GM12878 (cell line): ENCODE results near the gene FHIP1B. TPM values are rescaled to one million over a fixed set of nuclear protein-coding genes. Genes with fewer than 3 reads are reported as not detected.
"Not testable (repeated sequence)": the region's sequence is repeated elsewhere in the genome, so short reads cannot be mapped to it uniquely, and the experiment has no call there.

Source experiments
- ATAC-seq: fragments of 200-7000 bp; cut with Tn5 transposase; 3 replicates; pipeline ENCODE4 v1.9.1; 2020; ENCODE audit warnings: mild to moderate bottlenecking, moderate library complexity
- BruUV-seq: library from RNA; stranded (reverse); fragments of 400-500 nt; replicated peaks from 2 replicates; lab custom pipeline; 2021; lab: Mats Ljungman, UMichigan
- CTCF ChIA-PET: fragments of 300-600 bp; sonication (Branson Sonifier 250); formaldehyde crosslinking; extraction: SDS; loops from one replicate; lab custom pipeline; 2021; ENCODE audit warnings: inconsistent platforms; lab: Yijun Ruan, JAX
- POLR2A ChIA-PET: fragments of 350-600 bp; formaldehyde crosslinking; extraction: SDS; loops from one replicate; lab custom pipeline; 2021; ENCODE audit warnings: inconsistent platforms; lab: Charles Lee
- RAD21 ChIA-PET: fragments of 300-600 bp; sonication (Branson Sonifier 250); formaldehyde crosslinking; loops from one replicate; lab custom pipeline; 2023; ENCODE audit warnings: antibody characterized with exemption; ENCODE audit not compliant: unreplicated experiment; lab: Charles Lee
- SMC1A ChIA-PET: fragments of 300-600 bp; sonication (Branson Sonifier 250); formaldehyde crosslinking; loops from one replicate; lab custom pipeline; 2023; ENCODE audit not compliant: unreplicated experiment, uncharacterized antibody; lab: Charles Lee
- DNase-seq: peaks from one replicate; pipeline ENCODE4 v3.0.0-alpha.2; 2011; ENCODE audit warnings: low read depth, low spot score
- FAIRE-seq: peaks from 3 replicates; lab custom pipeline; 2011; peaks lifted over from hg19 to GRCh38; lab: Jason Lieb, UNC
- H2AFZ ChIP-seq: 2 replicates; pipeline ENCODE4 v1.6.0; 2011; ENCODE audit warnings: low read depth, low read length, control low read depth; ENCODE audit not compliant: control insufficient read depth
- H3K27ac ChIP-seq: 2 replicates; pipeline ENCODE4 v1.5.1; 2011; ENCODE audit warnings: control low read depth; ENCODE audit not compliant: control insufficient read depth, insufficient read depth
- H3K27me3 ChIP-seq, 2 experiments: replicated peaks in 1 of 2; 2 replicates each; pipeline versions ENCODE4 v1.6.0 to v1.6.1; 2011; ENCODE audit warnings: low read length in 1 of 2; ENCODE audit not compliant: control insufficient read depth in 2 of 2, insufficient read depth in 2 of 2
- H3K36me3 ChIP-seq, 2 experiments: 2 replicates each; pipeline ENCODE4 v1.5.1; 2011; ENCODE audit warnings: low read length in 1 of 2; ENCODE audit not compliant: control insufficient read depth in 2 of 2, insufficient read depth in 2 of 2
- H3K4me1 ChIP-seq: 2 replicates; pipeline ENCODE4 v1.6.1; 2011; ENCODE audit warnings: mild to moderate bottlenecking, low read length, moderate library complexity, mixed read lengths; ENCODE audit not compliant: control insufficient read depth, insufficient read depth
- H3K4me2 ChIP-seq: 2 replicates; pipeline ENCODE4 v1.6.0; 2011; ENCODE audit warnings: control low read depth; ENCODE audit not compliant: control insufficient read depth, insufficient read depth
- H3K4me3 ChIP-seq: fragments of 200-600 bp; sonication (generic); 2 replicates; pipeline ENCODE4 v1.5.1; 2016
- H3K79me2 ChIP-seq: 2 replicates; pipeline ENCODE4 v1.6.0; 2011; ENCODE audit warnings: low read length; ENCODE audit not compliant: control insufficient read depth, insufficient read depth
- H3K9ac ChIP-seq: 2 replicates; pipeline ENCODE4 v1.8.0; 2011; ENCODE audit warnings: low read length, control low read depth, mixed read lengths; ENCODE audit not compliant: control insufficient read depth, insufficient read depth
- H3K9me3 ChIP-seq: replicated peaks from 3 replicates; pipeline ENCODE4 v1.5.1; 2011; ENCODE audit warnings: mild to moderate bottlenecking, low read length; ENCODE audit not compliant: control insufficient read depth, insufficient read depth
- H4K20me1 ChIP-seq: 2 replicates; pipeline ENCODE4 v1.6.0; 2011; ENCODE audit not compliant: control insufficient read depth, insufficient read depth
- BMI1 ChIP-seq: fragments of 450-650 bp; IDR thresholded peaks from 2 replicates; pipeline ENCODE4 v1.6.1; 2016; ENCODE audit warnings: mild to moderate bottlenecking, moderate library complexity, borderline replicate concordance
- CEBPB ChIP-seq, 2 experiments: fragments of 150-350 bp in 1 of 2; IDR thresholded peaks; 2 replicates each; pipeline ENCODE4 v1.6.1; 2012 to 2014; ENCODE audit warnings: low read depth in 2 of 2, low read length in 2 of 2, borderline replicate concordance in 1 of 2, inconsistent platforms in 1 of 2
- HDAC6 ChIP-seq: fragments of 200-600 bp; sonication (generic); IDR thresholded peaks from one replicate; pipeline ENCODE4 v1.8.0; 2017; ENCODE audit warnings: antibody characterized with exemption; ENCODE audit not compliant: unreplicated experiment
- PAX8 ChIP-seq: fragments of 450-650 bp; IDR thresholded peaks from 2 replicates; pipeline ENCODE4 v1.6.1; 2017; ENCODE audit warnings: mild to moderate bottlenecking, moderate library complexity
- SMAD1 ChIP-seq: fragments of 450-650 bp; IDR thresholded peaks from 2 replicates; pipeline ENCODE4 v1.6.1; 2018; ENCODE audit warnings: mild to moderate bottlenecking, low read depth; ENCODE audit not compliant: partially characterized antibody
- SREBF1 ChIP-seq: IDR thresholded peaks from 2 replicates; pipeline ENCODE4 v1.6.1; 2012; ENCODE audit warnings: mild to moderate bottlenecking, low read length
- TBL1XR1 ChIP-seq: IDR thresholded peaks from 2 replicates; pipeline ENCODE4 v1.6.1; 2012; ENCODE audit warnings: low read depth, low read length, improper control_type of control experiment
- YY1 ChIP-seq: IDR thresholded peaks from 2 replicates; pipeline ENCODE4 v1.6.1; 2011; ENCODE audit warnings: low read depth, mild to moderate bottlenecking, low read length
- WGBS: methylation state at CpG from one replicate; pipeline ENCODE4 v1.1.6; 2016; ENCODE audit warnings: low lambda C conversion rate; ENCODE audit not compliant: insufficient replicate concordance, insufficient coverage; ENCODE audit errors: missing lambda C conversion rate; 5-methylcytosine and 5-hydroxymethylcytosine counted together
- in situ Hi-C: fragments of 300-500 bp; cut with MboI; formaldehyde crosslinking; loops from 9 replicates; pipeline ENCODE4 v1.14.3; 2018; ENCODE audit warnings: mixed read lengths
- intact Hi-C: fragments of 100-400 bp; cut with micrococcal nuclease; formaldehyde crosslinking; loops from one replicate; pipeline ENCODE4 v1.14.2; 2022; ENCODE audit not compliant: unreplicated experiment
- polyA plus RNA-seq, 11 experiments: library from polyadenylated mRNA; depleted of rRNA in 4 of 11; unstranded in 6 of 11; stranded (reverse) in 5 of 11; fragments of >200 nt; fragmentation: Nextera tagmentation in 4 of 11; fragmentation: Illumina TruSeq in 1 of 11; extraction: Ambion mirVana in 4 of 11; extraction: Trizol in 1 of 11; gene quantifications; 1 replicate in 1 of 11; 2 replicates in 10 of 11; pipeline versions ENCODE4 v1.2.1 to v1.2.3, GENCODE V29; 2011 to 2016; ENCODE audit warnings: inconsistent platforms in 2 of 11, missing spikeins in 2 of 11, low read depth in 1 of 11
- total RNA-seq, 4 experiments: library from RNA; depleted of rRNA in 3 of 4; stranded (reverse); fragments of >200 nt in 3 of 4; fragmentation: Illumina TruSeq in 1 of 4; extraction: Trizol in 1 of 4; gene quantifications; 2 replicates each; pipeline versions ENCODE4 v1.2.1 to v1.2.3, GENCODE V29; 2013 to 2021
- TF ChIP-seq, protein P1 (sequence below): IDR thresholded peaks from 2 replicates; pipeline ENCODE4 v1.6.1; 2011; ENCODE audit warnings: low read depth, low read length, improper control_type of control experiment, borderline replicate concordance
- TF ChIP-seq, protein P2 (sequence below): IDR thresholded peaks from 2 replicates; pipeline ENCODE4 v1.6.1; 2012; ENCODE audit warnings: mild to moderate bottlenecking, low read depth, low read length

FHIP1B gene
- total and polyA plus RNA-seq, 10 of the 15 experiments (the other 5 are each of a cell fraction or from before 2014, with no cell fraction given): 0.90 to 28.1 (median 11.1) TPM

DNA sequence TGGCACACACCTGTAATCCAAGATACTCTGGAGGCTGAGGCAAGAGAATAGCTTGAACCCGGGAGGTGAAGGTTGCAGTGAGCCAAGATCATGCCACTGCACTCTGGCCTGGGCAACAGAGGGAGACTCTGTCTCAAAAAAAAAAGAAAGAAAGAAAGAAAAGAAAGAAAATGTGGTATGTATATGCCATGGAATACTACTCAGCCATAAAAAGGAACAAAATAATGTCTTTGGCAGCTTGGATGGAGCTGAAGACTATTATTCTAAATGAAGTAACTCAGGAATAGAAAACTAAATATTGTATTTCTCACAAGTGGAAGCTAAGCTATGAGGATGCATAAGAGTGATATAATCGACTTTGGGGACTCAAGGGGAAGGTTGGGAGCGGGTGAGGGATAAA, 14.5 kb upstream of the FHIP1B start:
- H3K4me3 ChIP-seq, H3K9ac ChIP-seq, H2AFZ ChIP-seq, FAIRE-seq, DNase-seq, H3K4me1 ChIP-seq, H4K20me1 ChIP-seq, BruUV-seq, RAD21 ChIA-PET, H3K27ac ChIP-seq, H3K27me3 ChIP-seq, H3K36me3 ChIP-seq, intact Hi-C loops, POLR2A ChIA-PET, ATAC-seq, H3K79me2 ChIP-seq, H3K9me3 ChIP-seq, H3K4me2 ChIP-seq: not testable (repeated sequence)
- in situ Hi-C loops: loop anchor here (5.0 kb wide), 1 partner anchor 103 kb away; no protein-coding TSS in a partner anchor
- WGBS: 14% methylated on average over 3 of the region's 3 CpGs
- SMC1A ChIA-PET: interaction anchor here (0.9 to 4.2 kb wide), 3 partner anchors 14 to 67 kb away, joined by 3 to 26 read pairs (median 3); partner anchors contain the start of gene FHIP1B
- CTCF ChIA-PET: interaction anchor here (0.7 to 5.0 kb wide), 5 partner anchors 13 to 151 kb away, joined by 3 to 61 read pairs (median 55); partner anchors contain the start of genes CAVIN3, CNGA4 and FHIP1B

DNA sequence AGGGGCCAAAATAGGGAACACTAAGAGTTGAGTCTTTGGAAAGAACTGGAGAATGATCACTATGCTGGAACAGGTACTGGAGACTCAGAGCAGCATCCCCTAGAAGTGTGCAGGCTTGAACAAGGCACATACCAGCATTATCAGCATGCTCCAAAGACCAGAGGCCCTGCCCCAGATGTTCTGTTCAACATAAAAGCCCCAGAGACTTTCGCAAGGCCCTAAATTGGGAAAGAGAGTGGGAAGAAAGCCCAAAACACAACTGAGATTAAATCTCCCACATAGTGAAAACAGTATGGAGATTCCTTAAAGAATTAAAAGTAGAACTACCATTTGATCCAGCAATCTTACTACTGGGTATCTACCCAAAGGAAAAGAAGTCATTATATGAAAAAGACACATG, 13.8 kb upstream of the FHIP1B start:
- H3K4me3 ChIP-seq: no peak overlapping the region
- POLR2A ChIA-PET: no interaction called here
- H3K4me2 ChIP-seq: no peak overlapping the region
- H4K20me1 ChIP-seq: no peaks in the 10 kb centered on the region
- WGBS: 64% methylated on average over 1 of the region's 1 CpG
- H3K9ac ChIP-seq: no peak overlapping the region
- H3K36me3 ChIP-seq: no peaks in the 10 kb centered on the region
- H3K27me3 ChIP-seq: no peaks in the 10 kb centered on the region
- H3K9me3 ChIP-seq: no peaks in the 10 kb centered on the region
- no peak overlapping the region for H3K27ac ChIP-seq
- no peaks in the 10 kb centered on the region for H3K4me1 ChIP-seq
- FAIRE-seq (no peak), ATAC-seq (no peak), DNase-seq (no peak)
- RAD21 ChIA-PET: no interaction called here
- intact Hi-C loops: no loop called here
- SMC1A ChIA-PET: interaction anchor here (4.2 kb wide), 1 partner anchor 68 kb away, joined by 26 read pairs; no protein-coding TSS in a partner anchor
- CTCF ChIA-PET: no interaction called here
- BruUV-seq: no TSS peak
- no peak overlapping the region for H2AFZ ChIP-seq
- in situ Hi-C loops: loop anchor here (5.0 kb wide), 1 partner anchor 104 kb away; no protein-coding TSS in a partner anchor
- no peaks in the 10 kb centered on the region for H3K79me2 ChIP-seq
- no peak for TF ChIP-seq BMI1
- TF ChIP-seq CEBPB (IDR thresholded peaks at IDR 0.05; ENCODE audit: borderline replicate concordance in 1 of 2, low read depth in 2 of 2, low read length in 2 of 2): no peak
- TF ChIP-seq, protein P1, sequence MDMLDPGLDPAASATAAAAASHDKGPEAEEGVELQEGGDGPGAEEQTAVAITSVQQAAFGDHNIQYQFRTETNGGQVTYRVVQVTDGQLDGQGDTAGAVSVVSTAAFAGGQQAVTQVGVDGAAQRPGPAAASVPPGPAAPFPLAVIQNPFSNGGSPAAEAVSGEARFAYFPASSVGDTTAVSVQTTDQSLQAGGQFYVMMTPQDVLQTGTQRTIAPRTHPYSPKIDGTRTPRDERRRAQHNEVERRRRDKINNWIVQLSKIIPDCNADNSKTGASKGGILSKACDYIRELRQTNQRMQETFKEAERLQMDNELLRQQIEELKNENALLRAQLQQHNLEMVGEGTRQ: no peak
- TF ChIP-seq SREBF1: no peak
- TF ChIP-seq, protein P2, sequence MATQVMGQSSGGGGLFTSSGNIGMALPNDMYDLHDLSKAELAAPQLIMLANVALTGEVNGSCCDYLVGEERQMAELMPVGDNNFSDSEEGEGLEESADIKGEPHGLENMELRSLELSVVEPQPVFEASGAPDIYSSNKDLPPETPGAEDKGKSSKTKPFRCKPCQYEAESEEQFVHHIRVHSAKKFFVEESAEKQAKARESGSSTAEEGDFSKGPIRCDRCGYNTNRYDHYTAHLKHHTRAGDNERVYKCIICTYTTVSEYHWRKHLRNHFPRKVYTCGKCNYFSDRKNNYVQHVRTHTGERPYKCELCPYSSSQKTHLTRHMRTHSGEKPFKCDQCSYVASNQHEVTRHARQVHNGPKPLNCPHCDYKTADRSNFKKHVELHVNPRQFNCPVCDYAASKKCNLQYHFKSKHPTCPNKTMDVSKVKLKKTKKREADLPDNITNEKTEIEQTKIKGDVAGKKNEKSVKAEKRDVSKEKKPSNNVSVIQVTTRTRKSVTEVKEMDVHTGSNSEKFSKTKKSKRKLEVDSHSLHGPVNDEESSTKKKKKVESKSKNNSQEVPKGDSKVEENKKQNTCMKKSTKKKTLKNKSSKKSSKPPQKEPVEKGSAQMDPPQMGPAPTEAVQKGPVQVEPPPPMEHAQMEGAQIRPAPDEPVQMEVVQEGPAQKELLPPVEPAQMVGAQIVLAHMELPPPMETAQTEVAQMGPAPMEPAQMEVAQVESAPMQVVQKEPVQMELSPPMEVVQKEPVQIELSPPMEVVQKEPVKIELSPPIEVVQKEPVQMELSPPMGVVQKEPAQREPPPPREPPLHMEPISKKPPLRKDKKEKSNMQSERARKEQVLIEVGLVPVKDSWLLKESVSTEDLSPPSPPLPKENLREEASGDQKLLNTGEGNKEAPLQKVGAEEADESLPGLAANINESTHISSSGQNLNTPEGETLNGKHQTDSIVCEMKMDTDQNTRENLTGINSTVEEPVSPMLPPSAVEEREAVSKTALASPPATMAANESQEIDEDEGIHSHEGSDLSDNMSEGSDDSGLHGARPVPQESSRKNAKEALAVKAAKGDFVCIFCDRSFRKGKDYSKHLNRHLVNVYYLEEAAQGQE: no peak
- TF ChIP-seq TBL1XR1: no peak
- no peak for TF ChIP-seq HDAC6
- TF ChIP-seq YY1: no peak
- no peak for TF ChIP-seq PAX8
- TF ChIP-seq SMAD1: no peak
